DMS53 treated with DMSO at 0.1 percent for 48 hours (cell line): ENCODE results near the gene ZNF280B.
A peak's percentile ranks its signal among the peaks of the same experiment; 100 is the strongest.

ENCODE experiments used
- DNase-seq: peaks from one replicate; lab custom pipeline; 2025; ENCODE audit not compliant: unreplicated experiment; lab: John Stamatoyannopoulos, UW

ZNF280B gene, protein sequence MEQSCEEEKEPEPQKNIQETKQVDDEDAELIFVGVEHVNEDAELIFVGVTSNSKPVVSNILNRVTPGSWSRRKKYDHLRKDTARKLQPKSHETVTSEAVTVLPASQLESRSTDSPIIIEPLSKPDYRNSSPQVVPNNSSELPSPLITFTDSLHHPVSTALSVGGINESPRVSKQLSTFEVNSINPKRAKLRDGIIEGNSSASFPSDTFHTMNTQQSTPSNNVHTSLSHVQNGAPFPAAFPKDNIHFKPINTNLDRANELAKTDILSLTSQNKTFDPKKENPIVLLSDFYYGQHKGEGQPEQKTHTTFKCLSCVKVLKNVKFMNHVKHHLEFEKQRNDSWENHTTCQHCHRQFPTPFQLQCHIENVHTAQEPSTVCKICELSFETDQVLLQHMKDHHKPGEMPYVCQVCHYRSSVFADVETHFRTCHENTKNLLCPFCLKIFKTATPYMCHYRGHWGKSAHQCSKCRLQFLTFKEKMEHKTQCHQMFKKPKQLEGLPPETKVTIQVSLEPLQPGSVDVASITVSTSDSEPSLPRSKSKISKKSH

DNA sequence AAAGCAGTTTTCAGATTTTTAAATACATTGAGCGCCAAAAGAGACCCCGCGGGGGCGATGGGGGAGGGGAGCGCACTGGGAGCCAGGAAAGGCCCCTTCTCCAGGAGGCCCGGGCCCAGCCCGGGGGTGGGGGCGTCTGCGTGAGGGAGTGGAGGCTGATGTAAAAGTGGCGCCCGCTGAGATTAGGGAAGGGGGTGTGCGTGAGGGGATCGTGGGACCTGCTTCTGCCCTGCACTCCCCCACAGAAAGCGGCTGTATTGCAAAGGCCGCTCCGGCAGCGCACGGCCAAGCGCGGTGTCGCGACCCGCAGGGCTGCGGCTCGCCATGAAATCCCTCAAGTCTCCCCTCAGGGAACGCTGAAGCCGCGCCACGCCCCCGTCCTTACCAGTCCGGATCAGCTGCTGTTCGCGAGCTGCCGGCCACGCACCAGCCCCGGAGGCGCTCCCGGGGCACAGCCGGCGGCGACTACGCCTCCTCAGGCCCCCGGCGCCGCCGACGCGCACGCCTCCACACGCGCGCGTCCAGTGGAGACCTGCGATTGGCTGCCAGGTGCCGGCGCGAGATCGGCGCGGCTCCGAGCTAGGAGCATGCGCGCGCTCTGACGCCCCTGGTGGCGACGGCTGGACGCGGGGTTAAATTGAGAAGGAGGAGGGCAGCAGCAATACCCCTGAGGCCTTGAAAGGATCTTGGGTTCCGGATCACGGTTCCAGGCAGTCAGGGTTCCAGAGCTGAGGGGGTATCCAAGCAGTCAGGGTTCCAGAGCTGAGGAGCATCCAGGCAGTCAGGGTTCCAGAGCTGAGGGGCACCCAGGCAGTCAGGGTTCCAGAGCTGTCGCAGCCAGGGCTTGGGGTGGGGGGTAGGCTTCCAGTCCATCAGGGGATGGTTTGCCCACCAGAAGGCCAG is at the start of gene ZNF280B:
Gene ZNF280B, minus strand, starts transcription at position 469 of the 903 bp plus-strand sequence. CDS start 19,344 bp downstream, outside the sequence.
- DNase-seq, result peak; percentile 32

DNA sequence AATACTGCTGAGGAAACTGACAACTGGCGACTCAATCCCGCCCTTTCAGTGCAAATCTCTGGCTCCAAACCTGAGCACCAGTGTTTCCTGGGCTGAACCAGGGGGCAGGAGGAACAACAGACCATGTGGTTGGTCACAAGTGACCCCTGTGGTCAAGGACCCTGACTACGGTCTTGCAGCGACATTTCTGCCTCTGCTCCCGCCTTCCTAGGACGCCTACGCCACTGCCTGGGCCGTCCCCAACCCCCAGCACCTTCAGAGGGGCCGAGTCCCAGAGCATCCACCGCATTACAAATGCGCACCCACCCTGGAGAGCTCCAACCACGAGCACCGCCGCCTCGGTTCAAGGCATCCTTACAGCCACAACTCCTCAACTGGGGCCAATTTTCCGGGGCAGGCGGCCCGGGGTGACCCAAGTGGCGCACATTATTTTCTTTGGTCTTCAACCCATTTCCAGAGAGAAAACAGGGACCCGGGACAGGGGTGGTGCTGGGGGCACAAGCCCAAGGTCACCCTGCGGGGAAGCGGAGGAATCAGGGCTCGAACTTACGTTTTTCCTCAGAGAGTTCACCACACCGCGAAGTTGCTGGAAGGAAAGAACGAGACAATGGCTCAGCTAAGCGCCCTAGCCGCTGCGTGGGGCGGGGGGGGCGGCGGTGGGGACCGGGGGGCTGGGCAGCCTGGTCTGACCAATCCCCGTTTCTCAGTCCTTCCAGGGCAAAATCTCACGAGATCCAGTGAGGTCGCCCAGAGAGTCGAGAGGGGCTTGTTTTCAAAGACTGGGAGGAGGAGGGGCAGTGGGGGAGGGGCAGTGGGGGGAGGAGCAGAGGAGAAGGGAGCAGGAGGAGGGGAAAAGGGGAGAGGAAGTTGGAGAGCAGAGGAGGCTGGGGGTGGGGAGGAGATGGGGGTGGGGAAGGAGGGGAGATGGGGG is 48.7 kb upstream of the ZNF280B start:
- no peak for DNase-seq

DNA sequence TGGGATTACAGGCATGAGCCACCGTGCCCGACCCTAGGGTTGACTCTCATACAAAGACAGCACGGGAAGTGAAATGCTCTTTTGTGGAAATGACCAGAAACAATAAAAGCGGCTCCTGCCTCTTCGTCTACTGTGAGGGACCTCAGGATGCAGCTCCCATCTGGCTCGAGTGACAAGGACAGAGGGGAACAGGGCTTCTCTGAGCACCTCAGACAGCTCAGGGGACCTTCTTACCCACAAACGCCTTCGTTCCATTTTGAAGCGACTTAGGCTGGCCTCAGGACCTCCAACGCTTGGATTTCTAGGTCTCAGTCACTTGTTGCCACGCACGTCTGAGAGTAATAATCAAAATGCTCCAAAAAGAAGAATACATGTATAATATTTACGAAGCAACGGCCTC is 48.0 kb upstream of the ZNF280B start:
- no peak for DNase-seq

DNA sequence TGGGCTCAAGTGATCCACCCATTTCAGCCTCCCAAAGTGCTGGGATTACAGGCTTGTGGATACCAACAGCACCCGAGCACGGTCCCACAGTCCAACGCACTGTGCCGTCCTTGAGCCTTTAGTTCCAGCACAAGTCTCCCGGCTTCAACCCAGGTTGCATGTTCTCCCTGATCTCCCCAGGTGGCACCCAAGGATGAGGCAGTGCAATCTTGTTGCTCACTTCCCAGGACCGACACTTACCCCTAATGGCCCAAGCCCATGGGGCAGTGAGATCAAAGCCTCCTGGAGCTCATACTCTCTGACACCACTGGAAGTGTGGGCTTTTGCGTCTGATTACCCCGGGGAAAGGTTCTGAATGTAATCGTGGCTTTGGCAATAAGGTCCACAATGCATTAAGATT is 47.1 kb upstream of the ZNF280B start:
- no peak for DNase-seq

DNA sequence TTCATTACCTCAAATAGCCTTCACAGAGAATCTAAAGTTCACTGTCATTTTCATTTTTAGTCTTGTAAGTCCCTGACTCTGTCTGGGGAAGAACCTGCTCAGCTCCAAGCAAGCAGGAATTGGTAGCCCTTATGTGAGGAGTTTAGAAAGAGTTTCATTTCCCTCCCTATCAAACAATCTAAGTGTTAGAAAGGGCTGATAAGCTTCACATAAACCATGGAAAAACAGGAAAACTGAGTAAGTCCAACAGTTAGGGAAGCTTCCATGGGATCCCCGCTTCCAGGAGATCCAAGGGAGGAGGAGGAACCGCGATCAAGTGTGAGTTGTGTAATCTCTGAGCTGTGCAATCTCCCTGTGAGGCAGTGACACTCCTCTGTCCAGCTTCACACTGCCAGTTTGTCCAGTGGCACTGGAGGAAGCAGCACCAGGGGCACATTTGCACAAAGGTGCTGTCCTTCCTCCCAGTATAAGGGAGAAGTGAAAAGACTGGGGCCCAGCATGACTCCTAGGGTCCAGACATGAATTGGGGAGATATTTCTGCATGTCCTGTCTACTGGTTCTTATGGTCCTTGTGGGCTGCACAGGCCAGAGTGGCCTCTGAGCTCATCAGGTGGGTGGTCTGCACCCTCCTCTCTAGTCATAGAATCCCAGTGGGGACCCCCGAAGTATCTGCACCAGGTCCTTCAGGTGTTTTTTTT is 46.2 kb upstream of the ZNF280B start:
- no peak for DNase-seq

DNA sequence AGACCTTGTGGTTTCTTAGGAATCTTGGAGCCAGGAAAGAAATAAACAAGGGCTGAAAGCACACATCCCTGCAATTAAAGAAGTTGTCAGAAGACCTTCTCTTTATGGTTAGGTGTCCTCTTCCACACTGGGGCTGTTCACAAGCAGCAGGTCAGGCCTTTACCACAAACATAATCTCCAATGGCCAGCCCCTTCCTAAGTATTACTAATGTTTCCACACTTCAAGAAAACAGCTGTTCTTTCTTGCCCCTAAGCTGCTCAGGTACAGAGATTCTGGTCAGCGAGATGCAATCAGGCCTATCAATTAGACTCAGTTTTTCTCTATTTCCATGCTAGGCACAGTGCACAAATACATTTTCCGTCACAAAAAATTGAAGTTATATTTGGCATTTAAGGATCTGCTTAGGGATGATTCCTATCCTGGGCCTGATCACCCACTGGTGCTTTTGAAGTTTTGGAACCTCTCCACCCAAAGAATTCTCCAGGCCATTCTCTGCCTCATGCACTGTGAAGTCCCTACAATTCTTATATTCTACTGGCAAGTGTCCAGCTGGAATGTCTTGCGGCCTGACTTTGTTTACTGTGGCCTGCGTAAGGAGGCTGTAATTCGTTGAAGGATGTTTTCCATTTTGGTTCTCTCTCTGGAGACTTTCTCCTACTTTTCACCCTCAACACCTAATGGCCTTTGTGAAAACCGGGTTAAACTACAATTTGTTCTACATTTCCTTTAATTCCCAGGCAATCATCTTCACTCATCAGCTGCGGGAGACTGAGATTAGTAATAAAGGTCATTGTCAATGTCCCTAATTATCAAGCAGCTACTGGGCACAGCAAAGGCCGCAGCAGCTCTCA is 45.4 kb upstream of the ZNF280B start:
- DNase-seq, result no peak

DNA sequence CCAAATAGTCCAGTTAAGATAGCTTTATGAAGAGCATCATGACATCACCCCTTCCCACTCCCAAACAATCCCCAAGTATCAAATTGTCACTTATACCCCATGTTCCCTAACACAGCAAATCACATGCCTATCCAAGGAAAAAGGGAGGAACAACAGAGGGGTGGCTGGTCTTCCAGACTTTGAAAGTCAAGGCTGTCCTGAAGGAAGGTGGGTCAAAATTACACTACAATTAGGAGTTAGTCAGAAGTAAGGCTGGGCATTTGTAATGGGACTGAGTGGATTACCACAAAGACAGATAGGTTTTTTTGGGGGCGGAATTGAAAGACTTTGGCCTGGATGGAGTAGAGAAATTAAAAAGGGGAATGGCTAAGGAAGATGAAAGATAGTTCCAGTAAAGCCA is 44.6 kb upstream of the ZNF280B start:
- DNase-seq, result no peak

DNA sequence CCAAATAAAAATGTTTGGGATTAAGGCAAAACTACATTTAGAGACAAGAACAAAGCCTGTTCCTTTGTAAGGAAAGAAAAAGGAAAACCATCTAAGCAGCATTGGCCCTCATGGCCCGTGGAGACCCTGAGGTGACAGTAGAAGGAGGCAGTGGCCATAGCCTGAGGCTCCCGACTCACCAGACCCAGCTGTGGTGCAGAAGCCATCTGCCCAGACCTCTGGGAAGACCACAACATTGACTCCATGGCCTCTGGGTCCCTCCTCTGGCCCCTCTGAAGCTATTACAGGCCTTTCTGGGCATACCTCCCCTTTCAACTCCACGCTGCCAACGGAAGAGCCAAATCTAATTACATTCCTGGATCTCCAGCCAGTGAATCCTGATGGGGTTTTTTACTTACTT is 44.1 kb upstream of the ZNF280B start:
- DNase-seq, result no peak

DNA sequence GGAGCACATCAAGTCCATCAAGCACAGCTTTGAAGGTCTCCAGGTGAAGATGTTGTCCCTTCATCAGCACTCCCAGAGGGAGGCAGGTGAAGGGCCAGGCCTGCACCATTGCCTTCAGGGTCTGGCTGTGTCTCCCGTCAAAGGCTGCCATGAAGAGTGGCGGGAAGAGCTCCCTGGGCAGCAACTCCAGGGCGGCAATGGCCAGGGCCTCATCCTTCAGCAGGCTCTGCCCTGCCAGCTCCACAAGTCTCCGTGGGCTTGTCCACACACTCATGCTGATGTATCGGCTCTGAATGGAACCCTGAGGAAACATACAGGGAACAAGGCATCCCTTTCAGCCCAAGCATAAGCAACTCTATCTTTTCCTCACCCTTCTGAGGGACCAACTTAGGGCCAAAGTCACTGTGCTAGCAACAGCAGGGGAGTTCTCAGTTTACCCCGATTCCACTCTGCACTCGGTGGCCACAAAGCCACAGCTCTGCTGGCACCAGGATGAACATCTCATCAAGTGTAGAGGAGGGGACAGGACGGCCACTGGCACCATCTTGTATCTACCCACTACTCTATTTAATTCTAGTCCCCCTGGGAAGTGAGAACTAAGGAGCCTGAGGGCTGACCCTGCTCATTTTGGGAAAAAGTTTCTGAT is 42.4 kb upstream of the ZNF280B start:
- DNase-seq, result no peak

DNA sequence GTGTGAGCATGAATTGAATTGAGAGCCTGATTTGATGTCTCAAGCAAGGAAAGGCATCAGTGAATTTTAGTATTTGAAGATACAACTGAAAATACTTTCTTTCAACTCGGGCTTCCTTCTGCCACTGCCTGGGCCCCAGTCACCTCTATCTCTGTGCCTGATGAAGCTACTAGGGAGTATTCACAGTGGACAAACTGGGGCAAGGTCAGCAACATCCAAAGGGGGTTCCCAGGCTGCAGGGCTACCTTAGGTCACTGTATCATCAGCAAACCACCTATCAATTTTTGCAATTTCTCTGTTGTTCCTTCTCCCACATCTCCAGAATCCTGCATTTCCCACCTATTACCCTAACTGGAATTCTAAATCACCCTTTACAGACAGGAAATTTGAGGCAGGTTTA is 40.4 kb upstream of the ZNF280B start:
- no peak for DNase-seq

DNA sequence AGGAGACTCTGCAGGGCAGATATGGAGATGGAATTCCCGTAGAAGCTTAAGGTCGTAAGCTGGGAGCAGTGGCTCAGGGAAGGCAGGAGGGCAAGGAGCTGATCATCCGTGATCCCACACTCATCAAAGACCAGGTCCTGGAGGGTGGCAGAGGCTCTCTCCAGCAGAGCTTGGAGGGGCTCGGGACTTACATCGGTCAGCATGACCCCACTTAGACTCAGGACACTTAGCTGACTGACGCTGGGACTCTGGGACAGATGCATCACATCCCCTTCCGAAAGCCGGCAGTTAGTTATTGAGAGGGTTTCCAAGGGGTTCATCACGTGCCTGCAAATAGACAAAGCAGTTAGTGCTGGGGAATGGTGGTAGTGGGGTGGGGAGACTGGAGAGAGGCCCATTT is 39.8 kb upstream of the ZNF280B start:
- no peak for DNase-seq

DNA sequence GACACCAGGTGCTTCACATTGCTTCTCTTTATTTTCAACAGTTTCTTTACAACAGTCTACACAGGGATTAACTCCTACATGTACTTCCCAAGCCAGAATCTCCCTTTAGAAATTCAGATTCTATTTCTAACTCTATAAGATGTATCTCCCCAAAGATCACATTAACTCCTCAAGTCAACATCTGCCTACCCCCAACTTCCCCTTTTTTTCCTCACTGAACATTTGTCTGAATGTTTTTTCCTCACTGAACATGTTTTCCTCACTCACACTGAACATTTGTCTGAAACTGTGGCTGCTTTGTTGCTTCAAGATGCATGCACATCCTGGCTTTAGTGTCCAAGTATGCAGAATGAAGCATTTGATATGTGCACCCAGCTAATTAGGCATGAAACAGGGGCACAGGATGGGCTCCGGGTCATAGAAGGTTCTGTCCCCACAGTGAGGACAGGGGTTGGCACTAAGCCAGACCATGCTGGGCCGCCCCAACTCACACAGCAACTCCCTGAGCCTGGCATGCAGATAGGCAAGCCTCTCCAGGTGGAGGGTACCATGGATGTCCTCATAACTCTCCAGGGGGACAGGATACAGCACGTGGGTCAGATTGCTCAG is 39.3 kb upstream of the ZNF280B start:
- no peak for DNase-seq

DNA sequence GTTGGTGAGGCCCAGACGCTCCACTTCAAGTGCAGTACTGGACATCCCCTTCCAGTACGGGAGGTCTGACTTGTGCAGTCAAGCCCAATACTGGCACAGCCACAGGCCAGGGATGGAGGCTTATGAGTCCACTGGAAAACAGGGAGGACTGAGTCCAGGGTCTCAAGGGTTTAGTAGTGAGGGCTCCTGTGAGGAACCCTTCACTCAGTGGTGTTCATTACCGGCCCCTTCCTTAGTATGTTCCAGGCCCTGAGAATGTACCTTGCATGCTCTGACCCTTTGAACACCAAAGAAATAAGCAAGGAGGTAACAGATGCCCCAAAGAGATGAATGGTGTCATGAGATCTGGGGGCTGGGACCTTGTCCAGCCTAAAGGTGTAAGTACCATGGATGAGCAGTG is 38.7 kb upstream of the ZNF280B start:
- DNase-seq, result no peak

DNA sequence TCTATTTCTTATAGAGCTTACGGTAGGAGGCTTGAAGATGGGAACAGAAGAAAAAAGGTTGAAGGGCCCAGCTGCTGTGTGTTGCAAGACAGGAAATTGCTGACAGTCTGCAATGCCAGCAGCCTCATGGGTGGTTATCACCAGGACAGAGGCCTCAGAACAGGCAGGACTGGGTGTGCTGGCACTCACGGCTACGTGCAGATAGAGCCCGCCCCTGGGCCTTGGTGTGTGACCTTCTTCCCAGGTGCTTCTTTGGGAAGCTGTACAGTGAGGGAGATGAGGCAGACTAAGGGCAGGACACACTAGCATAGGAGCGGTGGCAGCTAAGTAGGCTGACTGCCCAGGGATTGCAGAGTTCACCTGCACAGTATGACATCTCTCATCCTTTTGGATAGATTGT is 37.9 kb upstream of the ZNF280B start:
- DNase-seq, result no peak

DNA sequence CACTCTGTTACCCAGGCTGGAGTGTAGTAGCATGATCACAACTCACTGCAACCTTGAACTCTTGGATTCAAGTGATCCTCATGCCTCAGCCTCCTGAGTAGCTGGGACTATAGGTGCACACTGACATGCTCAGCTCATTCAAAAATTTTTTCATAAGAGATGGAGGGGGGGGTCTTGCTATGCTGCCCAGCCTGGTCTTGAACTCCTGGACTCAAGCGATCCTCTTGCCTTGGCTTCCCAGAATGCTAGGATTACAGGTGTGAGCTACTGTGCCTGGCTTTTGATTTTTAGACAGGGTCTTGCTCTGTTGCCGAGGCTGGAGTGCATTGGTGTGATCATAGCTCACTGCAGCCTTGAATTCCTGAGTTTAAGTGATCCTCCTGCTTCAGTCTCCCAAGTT is 36.5 kb upstream of the ZNF280B start:
- DNase-seq, result no peak

DNA sequence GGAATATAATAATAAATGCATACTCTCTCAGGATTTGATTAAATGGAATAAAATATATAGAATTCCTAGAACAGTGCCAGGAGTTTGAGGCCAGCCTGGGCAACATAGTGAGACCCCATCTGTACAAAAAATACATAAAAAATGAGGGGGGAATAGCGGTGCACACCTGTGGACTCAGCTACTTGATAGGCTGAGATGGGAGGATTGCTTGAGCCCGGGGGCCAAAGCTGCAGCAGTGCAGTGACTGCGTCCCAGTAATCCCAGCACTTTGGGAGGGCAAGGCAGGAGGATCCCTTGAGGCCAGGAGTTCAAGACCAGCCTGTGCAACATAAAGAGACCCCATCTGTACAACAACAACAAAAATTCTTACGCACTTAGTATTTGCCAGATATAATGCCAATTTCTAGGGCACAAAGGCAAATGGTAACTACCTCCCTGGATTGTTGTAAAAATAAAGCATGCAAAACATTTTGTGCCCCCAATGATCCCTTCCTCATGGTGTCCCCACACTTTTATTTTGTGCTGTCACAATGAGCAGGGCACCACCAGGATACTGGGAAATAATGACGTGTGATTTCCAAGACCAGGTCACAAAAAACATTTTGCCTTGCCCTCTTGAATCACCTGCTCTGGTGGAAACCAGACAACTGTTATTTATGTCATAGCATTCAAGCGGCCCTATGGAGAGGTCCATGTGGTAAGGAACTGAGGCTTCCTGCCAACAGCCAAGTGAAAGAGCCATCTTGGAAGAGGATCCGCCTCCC is 29.9 kb upstream of the ZNF280B start:
- DNase-seq, result no peak

DNA sequence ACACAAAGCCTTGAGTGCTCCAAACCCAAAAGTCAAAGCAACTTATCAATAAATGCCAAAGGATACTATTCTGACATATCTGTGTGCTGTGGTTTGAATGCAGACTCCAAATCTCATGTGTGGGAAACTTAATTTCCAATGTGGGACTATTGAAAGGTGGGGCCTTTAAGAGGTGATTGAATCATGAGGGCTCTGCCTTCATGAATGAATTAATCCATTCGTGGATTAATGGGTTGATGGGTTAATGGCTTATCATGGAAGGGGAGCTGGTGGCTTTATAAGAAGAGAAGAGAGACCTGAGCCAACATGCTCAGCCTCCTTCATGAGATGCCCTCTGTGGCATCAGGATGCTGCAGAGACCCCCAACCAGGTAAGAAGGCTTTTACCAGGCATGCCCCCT is 28.4 kb upstream of the ZNF280B start:
- DNase-seq, result no peak

DNA sequence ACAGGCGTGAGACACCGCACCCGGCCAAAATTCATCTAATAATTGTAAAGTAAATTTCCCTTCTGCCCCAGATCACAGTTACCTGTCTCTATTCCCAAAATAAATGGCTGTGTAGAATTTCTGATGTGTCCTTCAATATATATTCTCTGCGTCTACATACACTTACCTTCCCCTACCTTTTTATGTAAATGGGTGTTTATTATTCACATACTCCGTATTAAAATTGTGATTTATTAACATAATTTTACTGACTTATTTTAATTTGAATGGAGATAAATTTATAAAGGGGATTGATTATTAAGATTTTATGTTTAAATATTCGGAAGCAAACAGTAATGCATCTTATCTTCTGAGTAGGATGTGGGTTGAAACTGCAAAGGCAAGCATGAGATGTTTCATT is 28.0 kb upstream of the ZNF280B start:
- no peak for DNase-seq
